K562 (cell line): ENCODE data around the gene GPR25. TPM values are rescaled to one million over a fixed set of nuclear protein-coding genes. Genes with fewer than 3 reads are reported as not detected.

Experiments
- ATAC-seq: fragments of 200-7000 bp; cut with Tn5 transposase; 3 replicates; pipeline ENCODE4 v1.9.1; 2020; ENCODE audit warnings: moderate library complexity
- BruUV-seq: library from RNA; stranded (reverse); fragments of 400-500 nt; replicated peaks from 2 replicates; lab custom pipeline; 2021; lab: Mats Ljungman, UMichigan
- CTCF ChIA-PET: fragments of 300-600 bp; formaldehyde crosslinking; extraction: SDS; loops from one replicate; lab custom pipeline; 2021; ENCODE audit warnings: low intra/inter-chr PET ratio; lab: Yijun Ruan, JAX
- POLR2A ChIA-PET: fragments of 300-600, 350-650 bp; sonication (Branson Sonifier 250); formaldehyde crosslinking; extraction: SDS; loops from one replicate; lab custom pipeline; 2021; ENCODE audit warnings: antibody characterized with exemption, inconsistent platforms; lab: Yijun Ruan, JAX
- DNase-seq, 4 experiments: peaks; one replicate each; pipeline versions ENCODE4 v3.0.0 to v3.0.0-alpha.2; 2011 to 2018; ENCODE audit warnings: low spot score in 3 of 4, mixed read lengths in 3 of 4; ENCODE audit errors: extremely low read depth in 1 of 4
- FAIRE-seq: peaks from 2 replicates; lab custom pipeline; 2011; peaks lifted over from hg19 to GRCh38; lab: Jason Lieb, UNC
- H2AFZ ChIP-seq: 2 replicates; pipeline ENCODE4 v1.6.0; 2011; ENCODE audit warnings: low read depth, low read length, control low read depth, inconsistent platforms
- H3K27ac ChIP-seq: fragments of 200-600 bp; 3 replicates; pipeline ENCODE4 v1.8.0; 2011; ENCODE audit warnings: low read depth, mild to moderate bottlenecking, control low read depth, inconsistent platforms, low read length, moderate library complexity, mixed read lengths; ENCODE audit errors: extremely low read depth
- H3K27me3 ChIP-seq, 2 experiments: fragments of 300-600 bp in 1 of 2; 2 replicates in 1 of 2; 3 replicates in 1 of 2; pipeline versions ENCODE4 v1.6.0 to v1.8.0; 2011; ENCODE audit warnings: inconsistent platforms in 2 of 2, low read length in 2 of 2, mild to moderate bottlenecking in 1 of 2, mixed read lengths in 1 of 2, moderate library complexity in 1 of 2; ENCODE audit not compliant: control insufficient read depth in 2 of 2, insufficient read depth in 2 of 2
- H3K36me3 ChIP-seq: fragments of 300-600 bp; 3 replicates; pipeline ENCODE4 v1.8.0; 2011; ENCODE audit warnings: mild to moderate bottlenecking, low read length, inconsistent platforms; ENCODE audit not compliant: control insufficient read depth, insufficient read depth
- H3K4me1 ChIP-seq, 2 experiments: fragments of 200-600 bp in 1 of 2; replicated peaks in 1 of 2; 2 replicates in 1 of 2; 3 replicates in 1 of 2; pipeline versions ENCODE4 v1.5.1 to v1.8.0; 2011; ENCODE audit warnings: inconsistent platforms in 2 of 2, low read length in 2 of 2, mild to moderate bottlenecking in 1 of 2, mixed read lengths in 1 of 2, moderate library complexity in 1 of 2; ENCODE audit not compliant: control insufficient read depth in 2 of 2, insufficient read depth in 2 of 2
- H3K4me2 ChIP-seq: 2 replicates; pipeline ENCODE4 v1.6.1; 2011; ENCODE audit warnings: low read length, control low read depth, inconsistent platforms, mixed read lengths; ENCODE audit not compliant: insufficient read depth
- H3K4me3 ChIP-seq: fragments of 200-600 bp; sonication (generic), shearing (Covaris generic); 2 replicates; pipeline ENCODE4 v1.5.1; 2016; ENCODE audit warnings: control low read depth, inconsistent platforms
- H3K79me2 ChIP-seq: fragments of 200-600 bp; 3 replicates; pipeline ENCODE4 v1.8.0; 2011; ENCODE audit warnings: low read length, inconsistent platforms; ENCODE audit not compliant: control insufficient read depth, insufficient read depth
- H3K9ac ChIP-seq, 2 experiments: 2 replicates each; pipeline versions ENCODE4 v1.6.0 to v1.6.1; 2011; ENCODE audit warnings: low read depth in 2 of 2, low read length in 2 of 2, control low read depth in 1 of 2, inconsistent platforms in 1 of 2, mild to moderate bottlenecking in 1 of 2, mixed read lengths in 1 of 2; ENCODE audit not compliant: insufficient read depth in 1 of 2
- H3K9me1 ChIP-seq: one replicate; pipeline ENCODE4 v1.6.0; 2011; ENCODE audit warnings: inconsistent platforms, mild to moderate bottlenecking, low read length, moderate library complexity; ENCODE audit not compliant: control insufficient read depth, insufficient read depth
- H3K9me3 ChIP-seq: replicated peaks from 2 replicates; pipeline ENCODE4 v1.5.1; 2011; ENCODE audit warnings: low read depth, low read length, inconsistent platforms; ENCODE audit not compliant: control insufficient read depth, insufficient read depth
- H4K20me1 ChIP-seq: replicated peaks from 2 replicates; pipeline ENCODE4 v1.6.1; 2011; ENCODE audit warnings: low read length, inconsistent platforms, mixed read lengths; ENCODE audit not compliant: control insufficient read depth, insufficient read depth
- CREBBP ChIP-seq: IDR thresholded peaks from one replicate; pipeline ENCODE4 v1.6.1; 2012; ENCODE audit warnings: low read depth, mild to moderate bottlenecking, control low read depth, inconsistent platforms, low read length
- NCOA6 ChIP-seq: fragments of 450-650 bp; IDR thresholded peaks from 2 replicates; pipeline ENCODE4 v1.6.1; 2017; ENCODE audit warnings: mild to moderate bottlenecking
- NFRKB ChIP-seq: fragments of 450-650 bp; IDR thresholded peaks from 2 replicates; pipeline ENCODE4 v1.6.1; 2016; ENCODE audit warnings: low read depth
- NFYB ChIP-seq: IDR thresholded peaks from 2 replicates; pipeline ENCODE4 v1.6.1; 2011; ENCODE audit warnings: mild to moderate bottlenecking, moderate library complexity; ENCODE audit not compliant: insufficient read length; ENCODE audit errors: extremely low read depth
- OTX1 ChIP-seq: fragments of 450-650 bp; formaldehyde crosslinking; IDR thresholded peaks from 2 replicates; pipeline ENCODE4 v1.4.0; 2022; ENCODE audit warnings: mild to moderate bottlenecking
- PRPF4 ChIP-seq: fragments of 200-400 bp; formaldehyde crosslinking; IDR thresholded peaks from one replicate; pipeline ENCODE4 v1.6.1; 2017; ENCODE audit warnings: low read length, low read depth, mild to moderate bottlenecking; ENCODE audit not compliant: insufficient read depth, poor library complexity, severe bottlenecking
- SAFB2 ChIP-seq: fragments of 200-400 bp; formaldehyde crosslinking; IDR thresholded peaks from 2 replicates; pipeline ENCODE4 v1.6.1; 2018; ENCODE audit warnings: borderline replicate concordance, low read length, low read depth, moderate library complexity; ENCODE audit not compliant: severe bottlenecking
- ZBTB17 ChIP-seq: fragments of 450-650 bp; formaldehyde crosslinking; IDR thresholded peaks from 2 replicates; pipeline ENCODE4 v1.4.0; 2020; ENCODE audit warnings: mild to moderate bottlenecking
- ZBTB49 ChIP-seq: sonication (generic); formaldehyde crosslinking; IDR thresholded peaks from 2 replicates; pipeline ENCODE4 v1.8.0; 2022; ENCODE audit warnings: missing genetic modification reagents, mild to moderate bottlenecking, borderline replicate concordance
- ZNF121 ChIP-seq: sonication (generic); formaldehyde crosslinking; conservative IDR thresholded peaks from 2 replicates; pipeline ENCODE4 v1.8.0; 2022; ENCODE audit warnings: missing genetic modification reagents
- ZNF134 ChIP-seq: fragments of 250-450 bp; sonication (Bioruptor Pico); conservative IDR thresholded peaks from 2 replicates; pipeline ENCODE4 v1.4.0; 2020
- ZNF175 ChIP-seq: fragments of 200-800 bp; sonication (Bioruptor generic); IDR thresholded peaks from 2 replicates; pipeline ENCODE4 v1.6.1; 2016; ENCODE audit warnings: low read depth, mild to moderate bottlenecking, missing genetic modification characterization, missing compliant biosample characterization
- ZNF561 ChIP-seq: fragments of 450-650 bp; formaldehyde crosslinking; conservative IDR thresholded peaks from 2 replicates; pipeline ENCODE4 v1.4.0; 2020; ENCODE audit warnings: mild to moderate bottlenecking, moderate library complexity
- ZNF609 ChIP-seq: sonication (generic); formaldehyde crosslinking; IDR thresholded peaks from 2 replicates; pipeline ENCODE4 v1.8.1; 2023; ENCODE audit warnings: missing genetic modification reagents, mild to moderate bottlenecking, borderline replicate concordance
- ZNF76 ChIP-seq: fragments of 250-450 bp; sonication (Bioruptor Pico); IDR thresholded peaks from 2 replicates; pipeline ENCODE4 v1.4.0; 2020; ENCODE audit warnings: mild to moderate bottlenecking, moderate library complexity, borderline replicate concordance
- WGBS: fragments of 100-300 bp; shearing (Covaris generic); methylation state at CpG from one replicate; pipeline ENCODE4 v1.1.6; 2016; ENCODE audit warnings: low coverage, mixed read lengths; ENCODE audit not compliant: insufficient coverage; ENCODE audit errors: missing lambda C conversion rate; 5-methylcytosine and 5-hydroxymethylcytosine counted together
- in situ Hi-C: fragments of 300-500 bp; cut with MboI; formaldehyde crosslinking; loops from 4 replicates; pipeline ENCODE4 v1.15.0; 2018; ENCODE audit warnings: inconsistent platforms, mixed read lengths
- intact Hi-C: fragments of 100-400 bp; cut with micrococcal nuclease; formaldehyde crosslinking; loops from 2 replicates; pipeline ENCODE4 v1.14.2; 2022
- polyA plus RNA-seq, 8 experiments: library from polyadenylated mRNA; depleted of rRNA in 4 of 8; stranded (reverse) in 5 of 8; unstranded in 3 of 8; fragments of >200 nt; fragmentation: Nextera tagmentation in 2 of 8; fragmentation: Illumina TruSeq in 1 of 8; extraction: Ambion mirVana in 2 of 8; extraction: Trizol in 1 of 8; gene quantifications; 2 replicates each; pipeline versions ENCODE4 v1.2.1 to v1.2.3, GENCODE V29; 2011 to 2014; ENCODE audit warnings: inconsistent platforms in 1 of 8, missing spikeins in 1 of 8
- total RNA-seq, 7 experiments: library from RNA; depleted of rRNA in 6 of 7; stranded (reverse); fragments of >200 nt in 6 of 7; fragmentation: Illumina TruSeq in 2 of 7; extraction: Trizol in 2 of 7; gene quantifications; 2 replicates each; pipeline versions ENCODE4 v1.2.1 to v1.2.3, GENCODE V29; 2011 to 2021; ENCODE audit warnings: low replicate concordance in 1 of 7

Gene GPR25
- total and polyA plus RNA-seq, 9 of the 15 experiments (the other 6 are each of a cell fraction or from before 2014, with no cell fraction given): not detected

- peak; percentile 93 for TF ChIP-seq ZNF175
These were observed 13.8 kb downstream of the GPR25 start (continued) for GRCh38 chr1:200886594-200886993.

- Histone ChIP-seq H3K27ac (no peak overlapping the region), H4K20me1 (peaks cover 15% of the 10 kb centered on the region), H3K4me2 (no peak overlapping the region), H3K79me2 (no peaks in the 10 kb centered on the region), H3K9ac (no peak overlapping the region), H3K9me1 (no peaks in the 10 kb centered on the region), H2AFZ (no peak overlapping the region), H3K36me3 (no peaks in the 10 kb centered on the region), H3K4me1 (peaks cover 7 to 14% of the 10 kb centered on the region in 2 experiments; a peak in 4 of 5 replicates), H3K4me3 (no peak overlapping the region), H3K9me3 (no peaks in the 10 kb centered on the region), H3K27me3 (peaks cover 52 to 61% of the 10 kb centered on the region in 2 experiments)
- intact Hi-C loops: no loop called here
- CTCF ChIA-PET: no interaction called here
- DNase-seq (no peak), ATAC-seq (no peak), FAIRE-seq (no peak)
- POLR2A ChIA-PET: interaction anchor here (0.6 kb wide), 1 partner anchor 8 kb away, joined by 3 read pairs; no protein-coding TSS in a partner anchor
- in situ Hi-C loops: no loop called here
- BruUV-seq: no TSS peak
- 14% methylated on average over 11 of the region's 11 CpGs for WGBS
- TF ChIP-seq ZBTB49 (CRISPR knock-in tag) (no peak), NFYB (no peak), NCOA6 (no peak), CREBBP (no peak), ZNF561 (CRISPR knock-in tag) (no peak), ZNF76 (CRISPR knock-in tag) (no peak), SAFB2 (no peak), ZNF609 (CRISPR knock-in tag) (no peak), ZNF121 (CRISPR knock-in tag) (no peak), PRPF4 (no peak), NFRKB (no peak), ZBTB17 (CRISPR knock-in tag) (no peak), OTX1 (CRISPR knock-in tag) (no peak), ZNF134 (no peak)
These were observed 14.3 kb downstream of the GPR25 start for GRCh38 chr1:200887036-200887435.
